Activated CD4-positive, CD25-positive, alpha-beta regulatory T cell treated with anti-CD3 and anti-CD28 coated beads, Interleukin-2, amount 50 U/mL, for 72 hours (primary cell): ENCODE results near the gene OTUD1.

ENCODE experiments used
- DNase-seq: peaks from one replicate; pipeline ENCODE4 v3.0.0; 2021

Gene OTUD1

GRCh38 chr10:23422003-23422411, 16.9 kb upstream of the OTUD1 start:
- no peak for DNase-seq

- DNase-seq = no peak
Measured at GRCh38 chr10:23432166-23432565, 6.7 kb upstream of the OTUD1 start.

GRCh38 chr10:23432639-23433038, 6.2 kb upstream of the OTUD1 start:
- DNase-seq = no peak

GRCh38 chr10:23433701-23434100, 5.2 kb upstream of the OTUD1 start:
- no peak for DNase-seq

GRCh38 chr10:23435378-23435777, 3.5 kb upstream of the OTUD1 start:
- no peak for DNase-seq

GRCh38 chr10:23436983-23437382, 1.9 kb upstream of the OTUD1 start:
- DNase-seq = no peak

GRCh38 chr10:23437963-23438546, 820 bp upstream of the OTUD1 start:
- no peak for DNase-seq

GRCh38 chr10:23439452-23439960, 631 bp downstream of the OTUD1 start:
- DNase-seq = peak; percentile 59

- peak; percentile 62 for DNase-seq
Measured at GRCh38 chr10:23439961-23440889, 1.4 kb downstream of the OTUD1 start.

- DNase-seq = no peak
Measured at GRCh38 chr10:23441251-23441650, 2.4 kb downstream of the OTUD1 start.

GRCh38 chr10:23442936-23443335, 4.1 kb downstream of the OTUD1 start:
- DNase-seq = no peak

GRCh38 chr10:23445591-23445990, 6.7 kb downstream of the OTUD1 start:
- no peak for DNase-seq

GRCh38 chr10:23448323-23448722, 9.4 kb downstream of the OTUD1 start:
- DNase-seq = no peak

- no peak for DNase-seq
Measured at GRCh38 chr10:23448802-23449570, 10.1 kb downstream of the OTUD1 start.

- DNase-seq = no peak
Measured at GRCh38 chr10:23452033-23452655, 13.3 kb downstream of the OTUD1 start.

GRCh38 chr10:23453465-23453864, 14.6 kb downstream of the OTUD1 start:
- no peak for DNase-seq

GRCh38 chr10:23457632-23458417, 18.9 kb downstream of the OTUD1 start:
- DNase-seq = no peak

GRCh38 chr10:23459308-23459939, 20.5 kb downstream of the OTUD1 start:
- no peak for DNase-seq

GRCh38 chr10:23461557-23461956, 22.7 kb downstream of the OTUD1 start:
- no peak for DNase-seq

- no peak for DNase-seq
Measured at GRCh38 chr10:23467012-23467411, 28.1 kb downstream of the OTUD1 start.

GRCh38 chr10:23467548-23467947, 28.7 kb downstream of the OTUD1 start:
- no peak for DNase-seq
